ACHN (cell line): Measurements from ENCODE around the gene GLP1R.

Experiments
- DNase-seq: peaks from one replicate; pipeline ENCODE4 v3.0.0-alpha.2; 2015
- in situ Hi-C: cut with HindIII; loops from 2 replicates; pipeline ENCODE4 v1.10.0; 2017; ENCODE audit warnings: low sequenced_read_pairs, low pct_ligation_motif_present, low pct_unique_long_range_greater_than_20kb

The GLP1R gene

GRCh38 chr6:39048481-39049399 is at the start of gene GLP1R:
Gene GLP1R (plus strand): TSS chr6:39048781. CDS start chr6:39048841, 60 bp downstream.
- in situ Hi-C loops, result no loop called here
- no peak for DNase-seq

- peak; percentile 16 for DNase-seq
- in situ Hi-C loops, result no loop called here
These were observed 45.5 kb upstream of the GLP1R start for GRCh38 chr6:39003072-39003471.

- in situ Hi-C loops, result no loop called here
- DNase-seq, result no peak
These were observed 45.1 kb upstream of the GLP1R start for GRCh38 chr6:39003492-39003891.

GRCh38 chr6:39004801-39005200 is 43.8 kb upstream of the GLP1R start:
- in situ Hi-C loops, result no loop called here
- DNase-seq, result no peak

GRCh38 chr6:39005774-39006173 is 42.8 kb upstream of the GLP1R start:
- DNase-seq, result no peak
- in situ Hi-C loops, result no loop called here

- in situ Hi-C loops, result no loop called here
- DNase-seq, result no peak
These were observed 41.0 kb upstream of the GLP1R start for GRCh38 chr6:39007575-39007974.

- no peak for DNase-seq
- in situ Hi-C loops, result no loop called here
These were observed 39.8 kb upstream of the GLP1R start for GRCh38 chr6:39008737-39009136.

- DNase-seq, result no peak
- in situ Hi-C loops, result no loop called here
These were observed 39.1 kb upstream of the GLP1R start for GRCh38 chr6:39009476-39009875.

GRCh38 chr6:39016839-39017546 is 31.6 kb upstream of the GLP1R start:
- in situ Hi-C loops, result no loop called here
- no peak for DNase-seq

- in situ Hi-C loops, result no loop called here
- DNase-seq, result no peak
These were observed 31.1 kb upstream of the GLP1R start for GRCh38 chr6:39017547-39017880.

- in situ Hi-C loops, result no loop called here
- DNase-seq, result no peak
These were observed 30.5 kb upstream of the GLP1R start for GRCh38 chr6:39018103-39018502.

GRCh38 chr6:39020136-39020535 is 28.4 kb upstream of the GLP1R start:
- in situ Hi-C loops, result no loop called here
- no peak for DNase-seq

GRCh38 chr6:39021041-39021440 is 27.5 kb upstream of the GLP1R start:
- DNase-seq, result no peak
- in situ Hi-C loops, result no loop called here

- no peak for DNase-seq
- in situ Hi-C loops, result no loop called here
These were observed 26.8 kb upstream of the GLP1R start for GRCh38 chr6:39021779-39022178.

- in situ Hi-C loops, result no loop called here
- no peak for DNase-seq
These were observed 22.4 kb upstream of the GLP1R start for GRCh38 chr6:39026175-39026574.

- peak; percentile 19 for DNase-seq
- in situ Hi-C loops, result no loop called here
These were observed 19.2 kb upstream of the GLP1R start for GRCh38 chr6:39029156-39030011.

- DNase-seq, result no peak
- in situ Hi-C loops, result no loop called here
These were observed 12.9 kb upstream of the GLP1R start for GRCh38 chr6:39035681-39036080.

GRCh38 chr6:39037082-39037508 is 11.5 kb upstream of the GLP1R start:
- in situ Hi-C loops, result no loop called here
- DNase-seq, result no peak

- in situ Hi-C loops, result no loop called here
These were observed 10.9 kb upstream of the GLP1R start for GRCh38 chr6:39037707-39038106.

More at GRCh38 chr6:39037707-39038106, 10.9 kb upstream of the GLP1R start:
- DNase-seq, result no peak
